HG03469 (cell line): ENCODE results near the gene SOAT2.
"Not testable (repeated sequence)": the region's sequence is repeated elsewhere in the genome, so short reads cannot be mapped to it uniquely, and the experiment has no call there.

Experiments used
- ATAC-seq: cut with Tn5 transposase; IDR thresholded peaks from one replicate; pipeline ENCODE4 v1.9.1; 2021; ENCODE audit warnings: mild to moderate bottlenecking, moderate library complexity, moderate number of reproducible peaks; ENCODE audit not compliant: unreplicated experiment

The SOAT2 gene

GRCh38 chr12:53079226-53080117 is 23.8 kb upstream of the SOAT2 start, which contains the start of gene SPRYD3:
SPRYD3 (minus strand) TSS chr12:53079390; CDS start chr12:53079333, 57 bp downstream.
- peak; percentile 95 for ATAC-seq

- no peak for ATAC-seq
These were observed 20.6 kb upstream of the SOAT2 start for GRCh38 chr12:53082637-53083175.

- ATAC-seq, result no peak
These were observed 16.9 kb upstream of the SOAT2 start for GRCh38 chr12:53086361-53086760.

- ATAC-seq, result no peak
These were observed 13.2 kb upstream of the SOAT2 start for GRCh38 chr12:53090105-53090504.

GRCh38 chr12:53090554-53090953 is 12.7 kb upstream of the SOAT2 start:
- ATAC-seq, result no peak

- ATAC-seq, result no peak
These were observed 11.5 kb upstream of the SOAT2 start for GRCh38 chr12:53091756-53092155.

GRCh38 chr12:53093777-53094393 is 9.4 kb upstream of the SOAT2 start:
- no peak for ATAC-seq

GRCh38 chr12:53094394-53094787 is 8.9 kb upstream of the SOAT2 start:
- no peak for ATAC-seq

- not testable (repeated sequence) for ATAC-seq
These were observed 8.3 kb upstream of the SOAT2 start for GRCh38 chr12:53094796-53095595.

- ATAC-seq, result not testable (repeated sequence)
These were observed 7.7 kb upstream of the SOAT2 start for GRCh38 chr12:53095596-53095895.

- no peak for ATAC-seq
These were observed 7.1 kb upstream of the SOAT2 start for GRCh38 chr12:53096089-53096741.

GRCh38 chr12:53096759-53097158 is 6.5 kb upstream of the SOAT2 start:
- ATAC-seq, result no peak

- no peak for ATAC-seq
These were observed 6.1 kb upstream of the SOAT2 start for GRCh38 chr12:53097207-53097563.

GRCh38 chr12:53097564-53098353 is 5.5 kb upstream of the SOAT2 start, which contains the start of gene IGFBP6:
IGFBP6 (plus strand) TSS chr12:53097667; CDS start chr12:53097718, 51 bp downstream.
- no peak for ATAC-seq

GRCh38 chr12:53098354-53098981 is 4.8 kb upstream of the SOAT2 start:
- no peak for ATAC-seq

GRCh38 chr12:53099071-53099882 is 4.0 kb upstream of the SOAT2 start:
- ATAC-seq, result no peak

GRCh38 chr12:53100466-53101151 is 2.7 kb upstream of the SOAT2 start:
- ATAC-seq, result no peak

GRCh38 chr12:53101266-53101665 is 2.0 kb upstream of the SOAT2 start:
- no peak for ATAC-seq
